HepG2 (cell line): ENCODE results near the gene QSER1. TPM values are rescaled to one million over a fixed set of nuclear protein-coding genes. Genes with fewer than 3 reads are reported as not detected.
A peak's percentile ranks its signal among the peaks of the same experiment; 100 is the strongest.

Experiments used
- ATF7 ChIP-seq, 2 experiments: fragments of 450-650 bp in 1 of 2; sonication (generic) in 1 of 2; formaldehyde crosslinking in 1 of 2; IDR thresholded peaks; 2 replicates each; pipeline versions ENCODE4 v1.4.0 to v1.6.1; 2016 to 2020; ENCODE audit warnings: antibody characterized with exemption in 1 of 2, mild to moderate bottlenecking in 1 of 2, missing genetic modification reagents in 1 of 2
- GLMP ChIP-seq: sonication (generic); formaldehyde crosslinking; IDR thresholded peaks from 2 replicates; pipeline ENCODE4 v1.9.0; 2021; ENCODE audit warnings: missing genetic modification reagents, mild to moderate bottlenecking, borderline replicate concordance
- KMT2B ChIP-seq: IDR thresholded peaks from 2 replicates; pipeline ENCODE4 v1.6.1; 2016; ENCODE audit warnings: missing genetic modification reagents, missing compliant biosample characterization
- MIER2 ChIP-seq: IDR thresholded peaks from 2 replicates; pipeline ENCODE4 v1.6.1; 2016; ENCODE audit warnings: missing biosample characterization, missing genetic modification reagents
- PAF1 ChIP-seq: IDR thresholded peaks from 2 replicates; pipeline ENCODE4 v1.6.1; 2016; ENCODE audit warnings: missing genetic modification reagents, missing compliant biosample characterization
- POLR2AphosphoS2 ChIP-seq: IDR thresholded peaks from 2 replicates; pipeline ENCODE4 v1.6.1; 2011; ENCODE audit warnings: low read depth, low read length, improper control_type of control experiment
- PRMT3 ChIP-seq: sonication (generic); formaldehyde crosslinking; IDR thresholded peaks from 2 replicates; pipeline ENCODE4 v1.8.1; 2022; ENCODE audit warnings: low read depth, mild to moderate bottlenecking, moderate library complexity, missing genetic modification reagents, borderline replicate concordance
- TEF ChIP-seq: sonication (generic); formaldehyde crosslinking; IDR thresholded peaks from 2 replicates; pipeline ENCODE4 v1.5.0; 2020; ENCODE audit warnings: missing genetic modification reagents
- TFDP1 ChIP-seq: IDR thresholded peaks from 2 replicates; pipeline ENCODE4 v1.6.1; 2016; ENCODE audit warnings: missing compliant biosample characterization, missing genetic modification reagents, borderline replicate concordance
- THYN1 ChIP-seq: sonication (generic); formaldehyde crosslinking; IDR thresholded peaks from 2 replicates; pipeline ENCODE4 v1.8.1; 2023; ENCODE audit warnings: low read depth, mild to moderate bottlenecking, moderate library complexity, missing genetic modification reagents, borderline replicate concordance
- TRIM24 ChIP-seq: sonication (generic); formaldehyde crosslinking; IDR thresholded peaks from 2 replicates; pipeline ENCODE4 v1.8.0; 2022; ENCODE audit warnings: mild to moderate bottlenecking, missing genetic modification reagents
- ZBTB38 ChIP-seq: sonication (generic); formaldehyde crosslinking; IDR thresholded peaks from 2 replicates; pipeline ENCODE4 v1.5.1; 2020; ENCODE audit warnings: mild to moderate bottlenecking, missing genetic modification reagents
- ZNF598 ChIP-seq: sonication (generic); formaldehyde crosslinking; IDR thresholded peaks from 2 replicates; pipeline ENCODE4 v1.5.1; 2020; ENCODE audit warnings: mild to moderate bottlenecking, missing genetic modification reagents, borderline replicate concordance
- ZNF614 ChIP-seq: IDR thresholded peaks from 2 replicates; pipeline ENCODE4 v1.6.1; 2018; ENCODE audit warnings: missing biosample characterization, missing genetic modification reagents, inconsistent platforms, borderline replicate concordance
- ZNF766 ChIP-seq: sonication (generic); formaldehyde crosslinking; IDR thresholded peaks from 2 replicates; pipeline ENCODE4 v1.5.0; 2020; ENCODE audit warnings: missing genetic modification reagents, borderline replicate concordance
- ZSCAN9 ChIP-seq: IDR thresholded peaks from 2 replicates; pipeline ENCODE4 v1.6.1; 2016; ENCODE audit warnings: borderline replicate concordance
- polyA plus RNA-seq, 8 experiments: library from polyadenylated mRNA; depleted of rRNA in 3 of 8; stranded (reverse) in 7 of 8; unstranded in 1 of 8; fragments of >200 nt; fragmentation: Illumina TruSeq in 4 of 8; extraction: Trizol in 4 of 8; gene quantifications; 2 replicates each; pipeline versions ENCODE4 v1.2.1 to v1.2.3, GENCODE V29; 2011 to 2016; ENCODE audit warnings: low read depth in 4 of 8, missing spikeins in 1 of 8, mixed read lengths in 1 of 8; ENCODE audit not compliant: insufficient read depth in 1 of 8
- total RNA-seq, 5 experiments: library from RNA; depleted of rRNA; stranded (reverse); fragments of >200 nt; fragmentation: Illumina TruSeq; extraction: Trizol; gene quantifications; 2 replicates each; pipeline ENCODE4 v1.2.3, GENCODE V29; 2016; ENCODE audit warnings: low read depth in 1 of 5
- TF ChIP-seq, protein P1 (sequence below): sonication (generic); formaldehyde crosslinking; IDR thresholded peaks from 2 replicates; pipeline ENCODE4 v1.8.0; 2022; ENCODE audit warnings: mild to moderate bottlenecking, missing genetic modification reagents, borderline replicate concordance
- TF ChIP-seq, protein P2 (sequence below): sonication (generic); formaldehyde crosslinking; IDR thresholded peaks from 2 replicates; pipeline ENCODE4 v1.4.0; 2020; ENCODE audit warnings: missing genetic modification reagents
- TF ChIP-seq, protein P3 (sequence below): sonication (generic); formaldehyde crosslinking; IDR thresholded peaks from 2 replicates; pipeline ENCODE4 v1.8.0; 2022; ENCODE audit warnings: mild to moderate bottlenecking, missing genetic modification reagents; ENCODE audit not compliant: insufficient replicate concordance

Gene QSER1
- total and polyA plus RNA-seq, 2 of the 13 experiments (the other 11 are each of a cell fraction or from before 2014, with no cell fraction given): 8.9 to 17.3 TPM

DNA sequence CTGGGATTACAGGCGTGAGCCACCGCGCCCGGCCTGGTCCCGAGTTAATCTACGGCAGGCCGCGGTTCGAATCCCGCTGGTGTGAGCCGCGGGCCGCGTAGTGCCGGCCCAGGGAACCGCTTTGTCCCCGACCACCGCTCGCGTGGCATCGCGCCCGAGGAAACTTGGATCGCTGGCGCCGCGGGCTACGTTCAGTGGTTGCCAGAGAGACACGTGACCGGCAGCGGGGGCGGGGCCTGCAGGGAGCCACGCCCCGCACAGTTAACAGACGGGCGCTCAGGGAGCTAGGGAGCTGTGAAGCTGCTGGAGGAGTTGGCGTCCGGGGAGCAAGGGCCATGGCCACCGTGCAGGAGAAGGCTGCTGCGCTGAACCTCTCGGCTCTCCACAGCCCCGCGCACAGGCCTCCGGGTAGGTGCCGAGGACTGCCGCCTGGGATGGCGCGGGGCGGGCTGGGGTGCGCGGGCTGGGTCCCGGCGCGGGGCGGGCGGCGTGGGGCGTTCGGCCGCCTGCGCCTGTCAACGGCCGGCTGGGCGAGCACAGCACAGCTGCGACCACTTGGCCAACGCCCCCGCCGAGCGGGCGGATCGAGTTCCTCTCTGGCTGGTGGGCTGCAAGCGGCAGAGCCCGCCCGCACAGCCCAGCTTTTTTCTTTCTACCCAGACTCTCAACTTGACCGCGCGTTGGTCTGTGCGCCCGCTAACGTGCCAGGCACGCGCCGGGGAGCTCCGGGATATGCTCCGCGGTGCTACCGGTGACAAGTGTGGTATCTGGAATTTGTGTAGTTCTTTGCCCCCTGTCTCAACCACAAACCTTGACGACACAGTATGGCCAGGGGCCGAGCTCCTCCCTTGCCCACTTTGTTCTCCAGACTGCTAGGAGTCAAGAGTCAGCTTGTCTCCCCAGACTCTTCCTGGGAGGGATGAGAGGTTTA, 123.3 kb downstream of the QSER1 start, which contains the start of gene DEPDC7 (continued):
- TF ChIP-seq TEF (no peak), ZNF614 (no peak; the same call in 1 of the 2 replicates), ZBTB38 (CRISPR knock-in tag) (peak; percentile 70; the same call in 1 of the 2 replicates), PAF1 (CRISPR knock-in tag) (no peak), MIER2 (0 out of 2 replicates have a peak, but pooled peaks have one; percentile 25), ZNF766 (CRISPR knock-in tag) (peak; percentile 86), KMT2B (CRISPR knock-in tag) (peak; percentile 56; the same call in 1 of the 2 replicates), GLMP (no peak), ATF7 (IDR thresholded peaks at IDR 0.05) (no peak), ATF7 (CRISPR knock-in tag; IDR thresholded peaks at IDR 0.05) (no peak), TFDP1 (CRISPR knock-in tag) (peak; percentile 85), ZNF598 (peak; percentile 23; the same call in 1 of the 2 replicates), POLR2AphosphoS2 (no peak), THYN1 (no peak), TRIM24 (no peak), PRMT3 (CRISPR knock-in tag) (no peak), ZSCAN9 (CRISPR knock-in tag) (peak; percentile 71)
- TF ChIP-seq, protein P1, sequence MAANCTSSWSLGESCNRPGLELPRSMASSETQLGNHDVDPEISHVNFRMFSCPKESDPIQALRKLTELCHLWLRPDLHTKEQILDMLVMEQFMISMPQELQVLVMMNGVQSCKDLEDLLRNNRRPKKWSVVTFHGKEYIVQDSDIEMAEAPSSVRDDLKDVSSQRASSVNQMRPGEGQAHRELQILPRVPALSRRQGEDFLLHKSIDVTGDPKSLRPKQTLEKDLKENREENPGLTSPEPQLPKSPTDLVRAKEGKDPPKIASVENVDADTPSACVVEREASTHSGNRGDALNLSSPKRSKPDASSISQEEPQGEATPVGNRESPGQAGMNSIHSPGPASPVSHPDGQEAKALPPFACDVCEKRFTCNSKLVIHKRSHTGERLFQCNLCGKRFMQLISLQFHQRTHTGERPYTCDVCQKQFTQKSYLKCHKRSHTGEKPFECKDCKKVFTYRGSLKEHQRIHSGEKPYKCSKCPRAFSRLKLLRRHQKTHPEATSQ: peak; percentile 7; the same call in 1 of the 2 replicates
- TF ChIP-seq, protein P2, sequence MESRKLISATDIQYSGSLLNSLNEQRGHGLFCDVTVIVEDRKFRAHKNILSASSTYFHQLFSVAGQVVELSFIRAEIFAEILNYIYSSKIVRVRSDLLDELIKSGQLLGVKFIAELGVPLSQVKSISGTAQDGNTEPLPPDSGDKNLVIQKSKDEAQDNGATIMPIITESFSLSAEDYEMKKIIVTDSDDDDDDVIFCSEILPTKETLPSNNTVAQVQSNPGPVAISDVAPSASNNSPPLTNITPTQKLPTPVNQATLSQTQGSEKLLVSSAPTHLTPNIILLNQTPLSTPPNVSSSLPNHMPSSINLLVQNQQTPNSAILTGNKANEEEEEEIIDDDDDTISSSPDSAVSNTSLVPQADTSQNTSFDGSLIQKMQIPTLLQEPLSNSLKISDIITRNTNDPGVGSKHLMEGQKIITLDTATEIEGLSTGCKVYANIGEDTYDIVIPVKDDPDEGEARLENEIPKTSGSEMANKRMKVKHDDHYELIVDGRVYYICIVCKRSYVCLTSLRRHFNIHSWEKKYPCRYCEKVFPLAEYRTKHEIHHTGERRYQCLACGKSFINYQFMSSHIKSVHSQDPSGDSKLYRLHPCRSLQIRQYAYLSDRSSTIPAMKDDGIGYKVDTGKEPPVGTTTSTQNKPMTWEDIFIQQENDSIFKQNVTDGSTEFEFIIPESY (CRISPR knock-in tag): no peak
- TF ChIP-seq, protein P3, sequence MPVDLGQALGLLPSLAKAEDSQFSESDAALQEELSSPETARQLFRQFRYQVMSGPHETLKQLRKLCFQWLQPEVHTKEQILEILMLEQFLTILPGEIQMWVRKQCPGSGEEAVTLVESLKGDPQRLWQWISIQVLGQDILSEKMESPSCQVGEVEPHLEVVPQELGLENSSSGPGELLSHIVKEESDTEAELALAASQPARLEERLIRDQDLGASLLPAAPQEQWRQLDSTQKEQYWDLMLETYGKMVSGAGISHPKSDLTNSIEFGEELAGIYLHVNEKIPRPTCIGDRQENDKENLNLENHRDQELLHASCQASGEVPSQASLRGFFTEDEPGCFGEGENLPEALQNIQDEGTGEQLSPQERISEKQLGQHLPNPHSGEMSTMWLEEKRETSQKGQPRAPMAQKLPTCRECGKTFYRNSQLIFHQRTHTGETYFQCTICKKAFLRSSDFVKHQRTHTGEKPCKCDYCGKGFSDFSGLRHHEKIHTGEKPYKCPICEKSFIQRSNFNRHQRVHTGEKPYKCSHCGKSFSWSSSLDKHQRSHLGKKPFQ (CRISPR knock-in tag): no peak
